LoVo (cell line): ENCODE results near the gene RAMP3.
"Not testable (repeated sequence)": the region's sequence is repeated elsewhere in the genome, so short reads cannot be mapped to it uniquely, and the experiment has no call there.

Experiments used
- DNase-seq: peaks from one replicate; pipeline ENCODE4 v3.0.0-alpha.2; 2016; ENCODE audit warnings: low spot score

The RAMP3 gene, protein sequence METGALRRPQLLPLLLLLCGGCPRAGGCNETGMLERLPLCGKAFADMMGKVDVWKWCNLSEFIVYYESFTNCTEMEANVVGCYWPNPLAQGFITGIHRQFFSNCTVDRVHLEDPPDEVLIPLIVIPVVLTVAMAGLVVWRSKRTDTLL

DNA sequence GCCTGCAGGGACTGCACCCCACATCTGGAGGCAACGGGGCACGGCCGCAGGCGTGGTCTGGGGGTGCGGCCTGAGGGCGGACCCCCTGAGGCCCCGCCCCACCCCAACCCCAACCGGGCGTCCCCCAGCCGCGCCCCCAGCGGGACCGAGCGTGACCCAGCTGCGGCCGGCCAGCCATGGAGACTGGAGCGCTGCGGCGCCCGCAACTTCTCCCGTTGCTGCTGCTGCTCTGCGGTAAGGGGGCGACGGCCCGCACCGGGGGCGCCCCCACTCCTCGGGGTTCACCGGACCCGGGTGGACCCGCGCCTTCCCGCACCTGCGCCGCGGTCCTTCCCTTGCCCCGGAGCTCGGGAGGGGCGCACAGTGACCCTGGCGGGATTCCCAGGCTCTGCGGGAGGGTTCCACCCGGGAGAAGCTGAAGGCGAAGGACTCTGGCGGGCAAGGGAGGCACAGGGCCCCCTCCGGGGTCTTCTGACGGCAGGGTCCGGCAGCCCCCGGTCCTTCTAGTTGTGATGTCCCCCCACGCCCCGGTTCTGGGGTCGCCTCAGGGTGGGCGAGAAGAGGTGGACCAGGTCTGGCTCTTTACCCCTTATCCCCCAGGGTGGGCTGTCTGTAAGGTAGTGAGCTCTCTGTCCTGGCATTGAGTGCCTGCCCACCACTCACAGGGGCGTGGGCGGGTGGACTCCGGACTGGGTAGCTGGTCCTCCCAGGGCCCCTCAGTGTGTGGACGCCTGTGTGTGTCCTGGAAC, at the start of gene RAMP3:
Gene RAMP3, plus strand, starts transcription at position 139 of the 749 bp plus-strand sequence. Its CDS starts 38 bp downstream, at position 177.
- no peak for DNase-seq

DNA sequence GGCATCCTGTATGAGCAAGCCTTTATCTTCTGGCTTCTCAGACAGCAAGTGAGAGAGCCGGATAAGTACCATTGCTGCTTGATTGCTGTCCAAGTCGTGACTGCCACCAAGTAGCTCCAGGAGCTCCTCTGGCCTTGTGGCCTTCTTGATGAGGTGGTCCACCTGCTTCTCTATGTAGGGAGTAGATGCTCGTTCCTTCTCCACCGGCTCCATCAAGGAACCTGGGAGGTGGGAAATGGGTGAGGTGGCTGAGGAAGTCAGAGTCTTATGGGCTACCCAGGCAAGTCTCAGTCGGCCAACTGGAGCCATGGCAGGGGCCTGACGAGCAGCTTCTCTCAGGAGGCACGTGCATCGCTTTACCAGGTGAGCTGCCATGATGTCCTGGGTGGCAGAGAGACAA, 48.7 kb upstream of the RAMP3 start:
- DNase-seq: no peak

DNA sequence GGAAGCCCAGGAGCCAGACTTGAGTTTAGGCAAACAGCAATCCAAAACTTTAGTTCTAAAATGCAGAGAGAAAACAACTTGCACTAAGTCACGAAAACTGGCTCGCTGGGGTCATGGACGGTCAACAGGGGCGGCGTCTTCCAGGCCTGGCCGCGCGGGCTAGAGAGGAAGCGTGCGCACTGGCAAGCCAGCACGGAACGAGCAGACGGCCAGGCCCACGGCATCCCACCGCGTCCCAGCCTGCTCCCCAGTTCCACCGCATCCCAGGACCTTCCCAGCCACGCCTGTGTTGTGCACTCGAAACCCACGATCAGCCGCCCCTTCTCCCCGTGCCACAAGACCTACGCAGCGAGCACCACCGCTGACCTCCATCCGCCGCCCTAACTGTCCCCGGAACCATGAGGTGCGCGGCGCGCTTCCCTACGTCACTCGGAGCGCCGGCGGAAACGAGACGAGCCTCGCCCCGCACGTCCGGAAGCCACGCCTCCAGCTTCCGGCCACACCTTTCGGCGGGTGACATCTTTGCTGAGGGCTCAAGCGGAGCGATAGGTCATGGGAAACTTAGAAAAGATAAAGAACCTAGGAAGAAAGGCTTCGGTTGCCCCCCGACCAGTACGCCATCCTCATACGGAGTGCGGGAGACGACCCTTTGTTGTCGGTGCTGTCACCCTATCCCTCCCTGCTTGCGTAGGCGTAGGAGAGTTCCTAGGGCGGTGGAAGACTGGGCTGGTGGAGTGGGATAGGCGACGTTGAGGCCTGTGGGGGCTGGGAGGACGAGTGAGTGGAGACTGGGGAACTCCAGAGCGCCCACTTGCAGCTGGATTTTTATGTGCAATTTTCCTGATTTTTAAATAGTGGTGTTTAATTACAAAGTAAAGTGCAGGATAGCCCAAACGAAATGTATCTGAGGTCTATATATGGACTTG, 46.0 kb upstream of the RAMP3 start, which contains the start of gene TBRG4:
Gene TBRG4, minus strand, starts transcription at position 400 of the 926 bp plus-strand sequence. CDS start 2,460 bp downstream, outside the sequence.
- DNase-seq: peak; percentile 99

DNA sequence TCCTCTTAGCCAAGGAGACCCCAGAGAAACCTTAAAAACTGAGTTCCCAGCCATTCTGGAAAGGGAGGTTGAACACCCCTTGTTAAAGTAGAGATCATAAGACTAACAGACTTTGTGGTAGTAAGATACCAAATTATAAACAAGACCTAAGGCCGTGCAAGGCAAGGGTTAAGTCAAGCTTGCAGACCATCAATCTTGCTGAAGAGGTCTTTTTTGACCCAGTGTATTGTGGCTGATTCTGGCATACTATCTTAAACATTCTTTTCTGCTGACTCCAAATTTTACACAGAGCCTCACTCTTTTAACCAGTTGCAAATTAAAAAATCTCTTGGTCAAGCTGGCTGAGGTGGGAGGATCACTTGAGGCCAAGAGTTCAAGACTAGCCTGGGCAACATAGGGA, 44.9 kb upstream of the RAMP3 start:
- peak; percentile 18 for DNase-seq

DNA sequence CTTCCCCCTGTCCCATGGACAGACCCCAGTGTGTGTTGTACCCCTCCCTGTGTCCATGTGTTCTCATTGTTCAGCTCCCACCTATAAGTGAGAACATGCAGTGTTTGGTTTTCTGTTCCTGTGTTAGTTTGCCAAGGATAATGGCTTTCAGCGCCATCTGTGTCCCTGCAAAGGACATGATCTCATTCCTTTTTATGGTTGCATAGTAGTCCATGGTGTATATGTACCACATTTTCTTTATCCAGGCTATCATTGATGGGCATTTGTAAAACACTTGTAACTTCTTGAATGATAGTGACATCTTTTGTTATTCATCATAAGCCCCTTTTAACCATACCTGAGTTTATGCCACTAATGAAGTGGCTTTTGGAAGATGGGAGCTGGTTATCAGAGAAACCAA, 43.3 kb upstream of the RAMP3 start:
- not testable (repeated sequence) for DNase-seq

DNA sequence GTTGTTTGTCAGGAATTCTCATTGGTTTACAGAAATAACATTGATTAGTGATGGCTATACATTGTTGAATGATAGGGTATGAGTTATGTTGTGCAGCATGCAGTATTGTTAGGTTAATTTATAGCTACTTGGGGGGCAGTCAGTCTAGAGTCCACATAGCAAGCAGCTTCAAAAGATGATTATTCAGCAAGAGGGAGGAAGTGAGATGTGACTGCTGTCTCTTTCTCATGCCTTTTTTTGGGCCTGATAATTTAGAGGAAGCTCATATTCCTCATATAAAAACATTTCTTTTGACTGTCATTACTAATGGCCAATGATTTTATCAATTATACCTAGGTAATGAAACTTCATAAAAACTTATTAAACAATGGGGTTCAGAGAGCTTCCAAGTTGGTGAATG, 42.7 kb upstream of the RAMP3 start:
- no peak for DNase-seq

DNA sequence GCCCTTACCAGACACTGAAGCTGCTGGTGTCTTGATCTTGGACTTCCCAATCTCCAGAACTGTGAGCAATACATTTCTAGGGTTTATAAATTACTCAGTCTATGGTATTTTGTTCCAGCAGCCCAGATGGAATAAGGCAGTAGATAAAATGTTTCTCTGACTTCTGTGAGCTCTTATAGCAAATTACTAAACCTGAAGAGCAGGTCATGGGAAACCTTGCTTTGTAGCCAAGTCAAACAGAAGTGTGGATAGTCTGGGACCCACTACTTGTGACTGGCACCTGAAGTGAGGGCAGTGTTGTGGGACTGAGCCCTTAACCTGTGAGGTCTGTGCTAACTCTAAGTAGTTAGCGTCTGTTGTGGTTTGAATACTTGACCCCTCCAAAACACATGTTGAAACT, 41.5 kb upstream of the RAMP3 start:
- DNase-seq: no peak

DNA sequence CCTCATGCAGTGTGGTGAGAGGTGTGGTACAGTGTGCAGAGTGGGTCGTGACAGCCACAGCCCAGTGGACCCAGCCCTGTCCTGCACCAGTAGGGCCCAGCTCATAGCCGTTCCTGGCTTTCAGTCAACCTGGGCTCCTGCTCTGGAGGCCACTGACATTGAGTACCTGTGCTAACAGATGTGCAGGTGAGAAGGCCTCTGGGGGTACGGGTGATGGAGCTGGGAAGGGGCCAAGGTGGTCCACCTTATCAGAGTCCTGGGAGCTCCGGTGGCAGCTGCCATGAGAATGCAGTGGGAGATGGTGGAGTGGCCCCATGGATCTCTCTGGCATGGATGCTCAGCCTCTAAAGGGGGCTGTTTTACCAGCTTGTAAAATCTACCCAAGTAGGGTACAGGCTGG, 40.0 kb upstream of the RAMP3 start:
- DNase-seq: no peak

DNA sequence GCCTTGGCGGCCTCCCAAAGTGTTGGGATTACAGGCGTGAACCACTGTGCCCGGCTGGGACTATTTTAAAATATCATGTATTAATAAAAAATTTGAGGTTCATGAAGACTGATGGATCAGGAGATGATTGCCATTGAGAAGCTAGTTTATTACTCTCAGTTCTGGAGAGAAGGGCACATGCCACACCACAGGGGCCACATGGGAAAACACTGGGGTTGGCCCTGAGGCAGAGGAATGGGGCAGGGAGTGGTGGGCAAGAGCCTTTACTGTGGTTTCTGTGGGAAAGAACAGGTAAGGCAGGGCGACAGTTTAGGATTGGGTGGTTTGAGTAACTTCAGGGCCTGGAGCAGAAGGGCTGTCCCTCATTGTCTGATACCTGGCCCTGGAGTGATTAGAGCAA, 39.3 kb upstream of the RAMP3 start:
- DNase-seq: no peak

DNA sequence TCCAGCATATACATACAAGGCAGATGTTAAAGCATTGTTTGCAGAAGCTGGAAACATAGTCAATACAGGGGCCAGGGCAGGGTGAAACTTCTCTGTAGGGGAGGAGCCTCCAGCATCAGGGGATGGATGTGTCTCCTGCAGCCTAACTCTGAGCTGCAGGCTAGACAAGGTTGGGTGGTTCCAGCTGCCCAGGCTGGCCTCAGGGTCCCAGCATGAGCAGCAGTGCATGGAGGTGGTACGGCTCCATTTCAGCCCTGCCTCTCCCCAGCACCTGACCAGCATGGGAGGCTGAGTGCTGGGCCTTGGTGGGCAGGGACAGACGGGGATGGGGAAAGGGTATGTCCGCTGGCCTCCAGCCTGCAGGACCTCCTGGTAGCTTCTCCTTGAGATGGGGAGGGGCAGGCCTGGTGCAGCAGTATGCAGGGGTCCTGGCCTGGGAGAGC, 38.7 kb upstream of the RAMP3 start:
- DNase-seq: no peak

DNA sequence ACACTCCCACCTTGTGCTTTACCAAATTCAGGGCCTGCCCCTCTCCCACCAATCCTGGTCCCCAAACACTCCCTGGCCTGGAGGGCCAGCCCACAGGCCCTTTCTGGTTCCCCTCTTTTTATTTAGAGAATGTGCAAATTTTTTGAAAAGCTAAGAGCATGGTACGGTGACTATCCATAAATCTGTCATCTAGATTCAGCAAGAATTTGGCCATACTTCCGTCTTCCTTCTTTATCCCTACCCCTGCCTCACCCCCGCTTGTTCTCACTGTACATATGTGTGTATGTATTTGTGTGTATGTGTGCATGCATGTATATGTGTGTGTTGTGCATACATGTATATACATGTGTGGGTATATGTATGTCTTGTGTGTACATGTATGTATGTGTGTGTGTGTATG, 38.0 kb upstream of the RAMP3 start:
- no peak for DNase-seq

DNA sequence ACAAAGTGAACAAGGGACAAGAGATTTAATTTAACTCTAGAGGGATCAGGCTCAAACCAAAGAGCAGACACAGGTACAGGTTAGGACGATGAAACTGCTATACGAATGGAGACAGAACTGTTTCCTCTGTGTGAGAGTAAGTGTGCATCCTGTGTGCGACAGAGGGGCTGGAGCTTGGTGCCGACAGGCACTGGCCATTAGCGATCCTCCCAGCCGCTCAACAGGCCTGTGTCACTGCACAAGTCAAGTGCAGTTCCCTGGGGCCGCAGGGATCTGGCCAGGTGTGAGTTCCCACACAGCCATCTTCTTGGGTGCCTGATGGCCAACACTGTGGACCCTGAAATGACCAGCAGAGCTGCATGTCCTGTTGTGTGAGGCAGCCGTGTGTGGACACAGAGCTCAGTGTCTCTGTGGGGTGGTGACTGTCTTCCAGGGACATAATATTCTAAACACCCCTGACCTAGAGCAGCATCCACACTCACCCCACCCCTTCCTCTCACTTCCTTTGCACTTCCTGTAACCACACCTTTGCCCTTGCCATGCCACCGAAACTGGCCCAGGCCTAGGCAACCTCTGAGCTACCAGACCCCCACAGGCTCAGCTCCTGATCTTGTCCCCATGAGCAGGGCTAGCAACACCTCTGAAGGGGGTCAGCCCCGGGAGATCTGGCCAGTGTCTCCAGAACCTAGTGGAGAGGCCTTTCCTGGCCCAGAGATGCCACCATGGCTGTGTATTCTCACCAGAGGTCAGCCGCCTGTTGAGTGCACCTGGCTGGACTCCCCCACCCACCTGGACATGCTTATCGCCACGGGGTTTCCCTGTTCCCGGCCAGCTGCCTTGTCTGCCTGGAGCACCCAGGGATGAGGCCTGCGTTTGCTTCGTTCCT, 34.4 kb upstream of the RAMP3 start:
- no peak for DNase-seq

DNA sequence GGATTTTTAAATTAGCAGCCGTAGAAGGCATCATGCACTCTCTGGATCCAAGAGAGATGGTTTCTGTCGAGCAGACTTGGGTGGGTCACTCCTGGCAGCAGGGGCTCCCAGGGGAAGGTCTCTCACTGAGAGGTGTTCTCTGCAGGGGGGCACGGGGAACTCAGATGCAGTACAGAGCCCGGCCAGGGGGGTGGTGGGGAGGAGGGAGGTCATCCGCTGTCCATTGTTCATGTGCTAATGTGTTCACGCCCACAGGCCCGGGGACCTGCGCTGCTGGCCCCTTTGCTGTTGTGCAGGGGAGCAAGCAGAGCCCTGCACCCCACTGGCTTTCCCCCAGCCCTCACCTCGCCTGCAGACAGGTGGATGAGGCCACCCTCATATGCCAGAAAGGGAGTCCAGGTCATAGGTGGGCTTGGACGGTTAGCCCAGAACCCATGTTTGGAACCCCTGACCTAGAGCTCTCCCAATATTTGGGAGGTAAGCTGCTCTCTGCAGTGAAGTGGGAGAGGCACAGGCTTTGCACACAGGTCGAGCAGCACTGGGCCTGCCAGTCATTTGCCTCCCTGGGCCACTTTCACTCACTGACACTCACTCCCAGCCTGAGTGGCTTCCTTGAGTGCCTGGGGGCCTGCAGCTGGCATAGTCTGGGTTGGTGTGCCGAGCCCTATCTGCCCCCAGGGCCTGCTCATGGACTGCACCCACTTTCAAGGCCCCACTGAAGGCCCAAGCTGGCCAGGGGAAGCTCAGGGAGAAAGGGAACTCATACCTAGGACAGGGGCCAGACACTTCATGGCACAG, 33.5 kb upstream of the RAMP3 start:
- no peak for DNase-seq

DNA sequence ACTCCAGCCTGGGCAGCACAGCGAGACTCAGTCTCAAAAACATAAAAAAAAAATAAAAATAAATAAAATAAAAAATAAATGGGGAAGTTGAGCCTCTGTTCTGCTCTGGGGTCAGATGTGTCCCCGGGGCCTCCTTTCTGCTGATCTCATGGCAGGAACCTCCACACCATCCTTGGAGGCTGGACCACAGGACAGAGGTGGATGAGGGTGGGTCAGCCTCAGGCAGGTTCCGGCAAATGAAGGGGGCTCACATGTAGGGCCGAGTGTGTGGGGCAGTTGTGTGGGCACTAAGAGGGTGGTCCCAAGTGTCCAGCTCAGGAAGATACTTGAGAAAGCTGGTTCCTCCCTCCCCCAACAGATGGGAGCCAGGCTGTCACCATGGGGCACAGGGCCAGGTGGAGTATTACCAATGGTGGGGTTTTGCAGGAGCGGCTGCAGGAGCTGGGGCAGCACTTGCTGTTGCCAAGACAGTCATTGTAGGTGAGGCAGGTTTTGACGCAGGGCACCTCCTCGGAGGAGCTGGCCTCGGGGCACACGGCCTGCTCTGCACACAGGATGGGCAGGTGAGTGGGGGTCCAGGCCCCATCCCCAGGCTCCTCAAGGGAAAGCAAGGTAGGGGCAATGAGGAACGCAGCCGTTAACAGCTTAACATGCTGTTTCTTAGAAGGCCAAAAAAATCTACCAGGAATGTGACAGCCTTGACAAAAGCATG, 32.2 kb upstream of the RAMP3 start:
- DNase-seq: no peak

DNA sequence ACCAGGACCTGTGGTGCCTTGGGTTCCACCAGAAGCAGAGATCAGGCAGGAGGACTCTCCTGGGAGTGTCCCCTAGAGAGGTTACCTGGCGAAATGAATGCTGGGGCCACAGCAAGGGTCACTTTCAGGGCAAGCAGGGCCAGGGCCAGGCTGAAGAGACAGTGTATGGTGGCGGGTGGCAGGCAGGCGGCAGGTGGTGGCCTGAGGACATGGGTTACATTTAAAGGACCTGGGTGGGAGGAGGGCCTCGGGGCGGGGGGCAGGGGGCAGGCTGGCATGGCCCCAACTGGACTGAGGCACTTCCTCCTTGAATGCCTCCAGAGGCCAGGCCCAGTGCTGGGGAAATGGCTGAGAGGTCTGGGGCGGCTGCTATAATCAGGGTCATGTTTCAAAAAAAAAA, 31.4 kb upstream of the RAMP3 start:
- DNase-seq: no peak

DNA sequence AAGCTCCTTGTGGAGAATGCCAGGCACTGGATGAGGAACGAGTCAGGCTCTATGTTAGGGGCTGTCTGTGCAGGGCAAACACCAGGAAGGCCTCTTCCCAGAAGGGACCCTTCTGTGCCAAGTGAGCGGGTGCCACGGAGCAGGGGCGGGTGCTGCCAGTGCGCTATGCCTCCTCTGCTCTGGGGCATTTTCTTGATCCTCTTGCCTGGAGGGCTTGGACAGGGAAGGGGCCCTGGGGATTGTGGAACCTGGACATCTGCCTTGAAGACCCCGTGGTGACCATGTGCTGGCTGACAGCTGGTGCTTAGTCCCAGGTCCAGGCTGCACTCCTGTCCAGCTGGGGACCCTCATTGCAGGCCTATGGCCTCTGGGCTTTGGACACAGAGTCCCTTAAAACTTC, 30.7 kb upstream of the RAMP3 start:
- DNase-seq: no peak

DNA sequence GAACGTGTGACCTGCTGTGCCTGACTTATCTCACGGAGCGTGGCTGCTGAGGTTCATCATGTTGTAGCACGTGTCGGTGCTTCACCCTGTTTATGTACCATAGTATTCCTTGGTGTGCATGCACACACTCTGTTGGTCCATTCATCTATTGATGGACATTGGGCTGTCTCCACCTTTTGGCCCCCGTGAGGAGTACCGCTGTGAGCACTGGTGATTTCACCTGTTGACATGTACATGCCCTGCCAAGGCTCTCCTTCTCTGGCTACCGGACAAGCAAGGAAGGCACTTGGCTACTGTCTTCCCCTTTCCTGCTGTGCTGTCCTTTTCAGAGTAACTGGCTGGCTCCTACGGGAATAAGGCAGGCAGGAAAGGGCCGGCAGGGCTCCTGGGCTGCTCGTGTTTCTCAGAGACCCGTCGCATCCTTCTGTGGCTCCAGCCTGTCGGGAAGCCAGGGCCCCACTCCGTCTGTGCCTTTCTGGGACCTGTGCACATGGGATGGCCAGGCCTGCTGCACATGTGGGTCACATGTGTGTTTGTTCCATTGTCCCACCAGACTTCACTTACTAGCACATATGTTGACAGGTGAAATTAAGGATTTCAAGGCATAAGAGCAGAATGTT, 28.3 kb upstream of the RAMP3 start:
- DNase-seq: no peak

DNA sequence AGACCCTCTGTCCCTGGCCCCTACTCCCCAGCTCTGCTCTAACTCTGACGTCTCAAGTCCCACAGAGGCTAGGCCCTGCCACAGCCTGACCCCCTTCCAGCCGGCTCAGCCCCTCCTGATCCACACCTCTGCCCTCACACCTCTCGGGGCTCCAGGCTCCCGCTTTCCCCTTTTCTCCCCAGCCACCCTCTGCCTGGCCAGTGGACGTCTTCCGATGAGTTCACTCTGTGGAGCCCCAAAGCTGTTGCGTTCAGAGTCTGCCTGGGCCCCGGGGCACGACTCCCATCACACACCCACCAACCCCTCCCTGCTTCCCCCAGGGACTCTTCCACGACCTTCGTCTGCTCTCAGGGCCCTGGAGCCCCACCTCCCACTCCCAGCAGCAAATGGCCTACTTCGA, 27.7 kb upstream of the RAMP3 start:
- no peak for DNase-seq

DNA sequence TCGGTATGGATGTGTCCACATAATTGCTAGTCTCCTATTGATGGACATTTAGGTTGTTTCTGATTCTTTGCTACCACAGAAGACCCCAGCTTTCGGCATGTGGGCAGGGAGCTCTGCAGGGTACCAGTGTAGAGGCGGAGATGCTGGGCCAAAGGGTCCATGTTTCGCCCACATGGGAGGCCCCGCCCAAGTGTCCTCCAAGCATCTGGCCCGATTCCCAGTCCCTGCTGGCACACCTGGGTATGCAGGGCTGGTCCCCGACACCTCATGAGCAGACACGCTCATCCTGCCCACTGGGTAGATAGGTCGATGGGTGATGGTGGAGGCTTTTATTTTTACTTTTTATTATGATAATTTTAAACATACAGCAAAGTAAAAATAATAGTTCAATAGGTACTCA, 26.7 kb upstream of the RAMP3 start:
- no peak for DNase-seq

DNA sequence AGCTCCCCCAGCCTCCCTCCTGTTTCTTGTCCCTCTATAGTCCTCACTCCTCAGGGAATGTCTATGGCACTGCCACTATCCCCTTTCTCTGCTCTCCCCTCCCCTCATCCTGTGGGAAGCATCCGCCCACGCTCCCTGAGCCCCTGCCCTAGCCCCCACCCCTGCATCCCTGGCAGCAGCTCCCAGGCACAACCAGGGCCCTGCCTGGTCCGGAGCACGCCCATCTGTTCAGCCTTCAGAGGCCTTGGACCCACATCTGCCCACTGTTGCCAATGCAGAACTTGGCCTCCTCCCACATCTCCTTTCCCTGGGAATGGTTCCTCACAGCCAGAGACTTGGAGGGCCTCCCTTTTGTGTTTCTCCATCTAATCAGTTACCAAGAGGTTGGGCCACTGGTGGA, 25.7 kb upstream of the RAMP3 start:
- no peak for DNase-seq
